ENCODE measurements around the gene PIN4.
A peak's percentile ranks its signal among the peaks of the same experiment; 100 is the strongest.

Gene PIN4

GRCh38 chrX:72181178-72182125, at the start of gene PIN4:
PIN4 (plus strand) TSS chrX:72181757; CDS start chrX:72181786, 29 bp downstream.
- Mint-ChIP-seq H3K4me3 (no peak within 1 kb of the TSS), H3K36me3 (peaks cover 0 to 4% of the 10 kb centered on the region in 2 donors), H3K27ac (no peak within 1 kb of the TSS), H3K9me3 (no peaks in the 10 kb centered on the region), H3K4me1 (peaks cover 0 to 3% of the 10 kb centered on the region in 2 donors), H3K27me3 (no peaks in the 10 kb centered on the region)
- DNase-seq (peak; percentile 93), ATAC-seq (replicated peaks) (peak; percentile 94 to 95)

GRCh38 chrX:72132456-72132855, 49.1 kb upstream of the PIN4 start:
- ATAC-seq (replicated peaks): no peak
- Mint-ChIP-seq H3K4me3 (peak overlapping the region in 1 of 2 donors; percentile 76), H3K9me3 (no peaks in the 10 kb centered on the region), H3K4me1 (peaks cover 3 to 6% of the 10 kb centered on the region in 2 donors), H3K27ac (no peak overlapping the region), H3K27me3 (peaks cover 38 to 49% of the 10 kb centered on the region in 2 donors), H3K36me3 (no peaks in the 10 kb centered on the region)
- no peak for DNase-seq

GRCh38 chrX:72133851-72134546, 47.6 kb upstream of the PIN4 start:
- peaks cover 3 to 6% of the 10 kb centered on the region in 2 donors for H3K4me1 Mint-ChIP-seq
- no peaks in the 10 kb centered on the region for H3K9me3 Mint-ChIP-seq
- ATAC-seq (replicated peaks) (no peak), DNase-seq (no peak)
- no peak overlapping the region for H3K27ac Mint-ChIP-seq
- peaks cover 38 to 49% of the 10 kb centered on the region in 2 donors for H3K27me3 Mint-ChIP-seq
- no peak overlapping the region for H3K4me3 Mint-ChIP-seq
- H3K36me3 Mint-ChIP-seq: no peaks in the 10 kb centered on the region

- ATAC-seq (replicated peaks) (no peak), DNase-seq (no peak)
- no peak overlapping the region for H3K27ac Mint-ChIP-seq
- H3K4me3 Mint-ChIP-seq: no peak overlapping the region
- H3K4me1 Mint-ChIP-seq: peaks cover 6 to 10% of the 10 kb centered on the region in 2 donors
- H3K36me3 Mint-ChIP-seq: no peaks in the 10 kb centered on the region
- no peaks in the 10 kb centered on the region for H3K9me3 Mint-ChIP-seq
- peaks cover 37 to 41% of the 10 kb centered on the region in 2 donors for H3K27me3 Mint-ChIP-seq
Observed at GRCh38 chrX:72137846-72138495, 43.6 kb upstream of the PIN4 start.

GRCh38 chrX:72139538-72139937, 42.0 kb upstream of the PIN4 start:
- H3K4me1 Mint-ChIP-seq: peaks cover 6 to 10% of the 10 kb centered on the region in 2 donors
- no peak overlapping the region for H3K27ac Mint-ChIP-seq
- no peaks in the 10 kb centered on the region for H3K9me3 Mint-ChIP-seq
- DNase-seq (no peak), ATAC-seq (replicated peaks) (no peak)
- no peak overlapping the region for H3K4me3 Mint-ChIP-seq
- no peaks in the 10 kb centered on the region for H3K36me3 Mint-ChIP-seq
- H3K27me3 Mint-ChIP-seq: peaks cover 26 to 27% of the 10 kb centered on the region in 2 donors

- Mint-ChIP-seq H3K9me3 (no peaks in the 10 kb centered on the region), H3K27me3 (peaks cover 16 to 17% of the 10 kb centered on the region in 2 donors), H3K27ac (no peak overlapping the region), H3K36me3 (no peaks in the 10 kb centered on the region), H3K4me1 (peaks cover 6 to 10% of the 10 kb centered on the region in 2 donors), H3K4me3 (no peak overlapping the region)
- ATAC-seq (replicated peaks) (peak; percentile 64 to 82), DNase-seq (no peak)
Observed at GRCh38 chrX:72141372-72142004, 40.1 kb upstream of the PIN4 start.

- H3K36me3 Mint-ChIP-seq: no peaks in the 10 kb centered on the region
- no peak overlapping the region for H3K27ac Mint-ChIP-seq
- H3K9me3 Mint-ChIP-seq: no peaks in the 10 kb centered on the region
- no peak overlapping the region for H3K4me3 Mint-ChIP-seq
- ATAC-seq (replicated peaks) (peak in 1 of 2 donors; percentile 33), DNase-seq (no peak)
- peaks cover 6 to 10% of the 10 kb centered on the region in 2 donors for H3K4me1 Mint-ChIP-seq
- H3K27me3 Mint-ChIP-seq: peaks cover 16 to 17% of the 10 kb centered on the region in 2 donors
Observed at GRCh38 chrX:72142094-72142793, 39.3 kb upstream of the PIN4 start.

GRCh38 chrX:72142794-72143608, 38.6 kb upstream of the PIN4 start:
- DNase-seq (no peak), ATAC-seq (replicated peaks) (no peak)
- peaks cover 16 to 22% of the 10 kb centered on the region in 2 donors for H3K27me3 Mint-ChIP-seq
- H3K4me1 Mint-ChIP-seq: peaks cover 6 to 10% of the 10 kb centered on the region in 2 donors
- no peak overlapping the region for H3K27ac Mint-ChIP-seq
- H3K36me3 Mint-ChIP-seq: no peaks in the 10 kb centered on the region
- H3K4me3 Mint-ChIP-seq: no peak overlapping the region
- no peaks in the 10 kb centered on the region for H3K9me3 Mint-ChIP-seq

GRCh38 chrX:72143609-72143907, 38.0 kb upstream of the PIN4 start:
- H3K4me1 Mint-ChIP-seq: peaks cover 6 to 10% of the 10 kb centered on the region in 2 donors
- H3K9me3 Mint-ChIP-seq: no peaks in the 10 kb centered on the region
- ATAC-seq (replicated peaks) (no peak), DNase-seq (no peak)
- no peaks in the 10 kb centered on the region for H3K36me3 Mint-ChIP-seq
- peaks cover 16 to 22% of the 10 kb centered on the region in 2 donors for H3K27me3 Mint-ChIP-seq
- H3K4me3 Mint-ChIP-seq: no peak overlapping the region
- H3K27ac Mint-ChIP-seq: no peak overlapping the region

GRCh38 chrX:72145181-72145580, 36.4 kb upstream of the PIN4 start:
- Mint-ChIP-seq H3K4me3 (no peak overlapping the region), H3K27me3 (peaks cover 5 to 13% of the 10 kb centered on the region in 2 donors), H3K27ac (no peak overlapping the region), H3K36me3 (no peaks in the 10 kb centered on the region), H3K4me1 (peaks cover 6 to 10% of the 10 kb centered on the region in 2 donors), H3K9me3 (no peaks in the 10 kb centered on the region)
- ATAC-seq (replicated peaks): no peak
- DNase-seq: no peak

GRCh38 chrX:72146527-72146926, 35.0 kb upstream of the PIN4 start:
- Mint-ChIP-seq H3K27me3 (peaks cover 0 to 16% of the 10 kb centered on the region in 2 donors), H3K4me3 (no peak overlapping the region), H3K4me1 (peaks cover 3 to 5% of the 10 kb centered on the region in 2 donors), H3K36me3 (no peaks in the 10 kb centered on the region), H3K27ac (no peak overlapping the region), H3K9me3 (no peaks in the 10 kb centered on the region)
- no peak for DNase-seq
- ATAC-seq (replicated peaks): no peak

- ATAC-seq (replicated peaks) (no peak), DNase-seq (no peak)
- Mint-ChIP-seq H3K9me3 (no peaks in the 10 kb centered on the region), H3K36me3 (no peaks in the 10 kb centered on the region), H3K4me1 (no peaks in the 10 kb centered on the region), H3K4me3 (no peak overlapping the region), H3K27me3 (peaks cover 9 to 33% of the 10 kb centered on the region in 2 donors), H3K27ac (no peak overlapping the region)
Observed at GRCh38 chrX:72158773-72159172, 22.8 kb upstream of the PIN4 start.

GRCh38 chrX:72159769-72160168, 21.8 kb upstream of the PIN4 start:
- no peak overlapping the region for H3K4me3 Mint-ChIP-seq
- H3K27me3 Mint-ChIP-seq: peaks cover 9 to 33% of the 10 kb centered on the region in 2 donors
- H3K27ac Mint-ChIP-seq: no peak overlapping the region
- no peak for DNase-seq
- H3K9me3 Mint-ChIP-seq: no peaks in the 10 kb centered on the region
- H3K36me3 Mint-ChIP-seq: no peaks in the 10 kb centered on the region
- no peak for ATAC-seq (replicated peaks)
- no peaks in the 10 kb centered on the region for H3K4me1 Mint-ChIP-seq

All from stimulated activated naive B cell treated with anti-CD40 and anti-IgM and Interleukin-4, amounts not matched to agents 10 μg/mL and 1 μg/mL and 100 μg/mL, for 72 hours (primary cell).